HG03565 (cell line): Measurements from ENCODE around the gene MAGI2.

Experiments used
- ATAC-seq: cut with Tn5 transposase; IDR thresholded peaks from one replicate; pipeline ENCODE4 v1.9.1; 2021; ENCODE audit warnings: mild to moderate bottlenecking, moderate library complexity; ENCODE audit not compliant: unreplicated experiment

MAGI2 gene

DNA sequence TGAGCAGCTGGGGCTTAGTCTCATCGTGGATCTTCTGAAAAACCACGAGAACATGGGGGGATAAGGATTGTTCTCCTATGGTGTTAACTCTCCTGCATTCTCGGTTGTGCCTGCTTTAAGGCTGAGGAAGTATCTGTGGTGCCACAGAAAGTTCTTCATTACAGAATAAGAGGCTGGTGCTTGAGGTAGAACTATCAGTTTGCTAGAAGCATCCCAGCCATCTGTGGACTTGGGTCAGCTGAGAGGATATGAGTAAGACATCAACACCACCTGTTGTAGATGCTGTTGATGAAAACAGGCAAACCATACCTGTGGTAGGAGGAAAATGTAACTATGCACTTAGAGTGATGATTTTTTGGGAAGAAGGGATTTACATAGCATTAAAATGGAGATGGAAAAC lies 1238.3 kb downstream of the MAGI2 start:
- ATAC-seq = no peak

DNA sequence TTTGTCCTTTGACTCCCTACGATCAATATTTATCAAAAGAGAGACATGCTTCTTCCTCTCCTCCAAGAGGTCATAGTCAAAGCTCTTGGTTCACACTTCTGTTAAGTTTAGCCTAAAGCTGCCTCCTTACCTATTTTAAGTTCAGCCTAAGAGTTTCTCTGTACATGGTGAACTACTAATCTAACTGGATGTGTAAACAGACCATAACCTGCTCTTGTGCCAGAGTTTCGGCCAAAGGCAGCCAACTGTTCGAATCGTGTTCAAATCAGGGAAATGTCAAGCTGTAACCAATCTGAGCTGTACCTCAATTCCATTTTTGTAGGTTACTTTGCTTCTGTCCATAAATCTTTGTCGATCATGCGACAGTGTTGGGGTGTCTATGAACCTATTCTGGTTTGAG lies 1240.1 kb downstream of the MAGI2 start:
- ATAC-seq = no peak

DNA sequence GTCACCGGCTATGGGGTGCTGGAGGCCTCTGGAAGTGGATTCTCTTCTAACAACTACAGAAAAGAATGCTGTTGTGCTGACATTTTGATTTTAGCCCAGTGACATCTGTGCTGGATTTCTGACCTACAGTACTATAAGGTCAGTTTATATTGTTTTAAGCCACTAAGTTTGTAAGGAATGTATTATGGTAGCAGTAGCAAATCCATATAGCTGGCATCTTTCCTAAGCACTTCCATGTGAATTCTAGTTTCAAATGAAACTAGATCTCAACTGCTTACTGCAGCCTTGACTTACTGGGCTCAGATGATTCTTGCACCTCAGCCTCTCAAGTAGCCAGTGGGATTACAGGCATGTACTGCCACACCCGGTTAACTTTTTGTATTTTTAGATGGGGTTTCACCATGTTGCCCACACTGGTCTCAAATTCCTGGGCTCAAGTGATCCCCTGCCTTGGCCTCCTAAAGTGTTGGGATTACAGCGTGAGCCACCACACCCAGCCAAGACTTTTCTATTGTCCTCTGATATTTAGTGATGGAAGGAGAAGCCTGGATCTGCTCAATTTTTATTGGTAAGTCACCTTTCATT lies 1240.9 kb downstream of the MAGI2 start:
- ATAC-seq = no peak

GRCh38 chr7:78207269-78207668 lies 1246.2 kb downstream of the MAGI2 start:
- no peak for ATAC-seq

GRCh38 chr7:78206769-78207168 lies 1246.7 kb downstream of the MAGI2 start:
- ATAC-seq = no peak

- no peak for ATAC-seq
These were observed 1250.3 kb downstream of the MAGI2 start for GRCh38 chr7:78203042-78203720.

DNA sequence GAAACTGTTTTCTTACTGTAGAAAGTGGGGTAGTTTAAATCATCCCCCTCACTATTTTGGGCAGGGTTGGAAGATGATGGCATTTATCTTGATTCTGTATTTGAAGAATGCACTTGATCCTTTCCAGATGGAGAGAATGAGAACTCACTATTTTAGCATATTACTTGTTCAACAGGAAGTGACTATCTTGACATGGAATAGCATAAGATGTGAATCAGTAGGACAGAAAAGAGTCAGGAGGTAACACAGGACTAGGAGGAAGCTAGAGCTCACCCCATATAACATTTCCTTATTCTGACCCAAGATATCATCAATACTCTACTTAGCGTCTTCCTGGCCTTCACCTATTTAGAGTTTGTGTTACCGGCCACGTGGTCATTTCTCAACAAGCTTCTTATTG lies 1254.7 kb downstream of the MAGI2 start:
- no peak for ATAC-seq

GRCh38 chr7:78197447-78197846 lies 1256.0 kb downstream of the MAGI2 start:
- no peak for ATAC-seq

GRCh38 chr7:78195281-78195680 lies 1258.2 kb downstream of the MAGI2 start:
- no peak for ATAC-seq

GRCh38 chr7:78194611-78195010 lies 1258.9 kb downstream of the MAGI2 start:
- no peak for ATAC-seq

DNA sequence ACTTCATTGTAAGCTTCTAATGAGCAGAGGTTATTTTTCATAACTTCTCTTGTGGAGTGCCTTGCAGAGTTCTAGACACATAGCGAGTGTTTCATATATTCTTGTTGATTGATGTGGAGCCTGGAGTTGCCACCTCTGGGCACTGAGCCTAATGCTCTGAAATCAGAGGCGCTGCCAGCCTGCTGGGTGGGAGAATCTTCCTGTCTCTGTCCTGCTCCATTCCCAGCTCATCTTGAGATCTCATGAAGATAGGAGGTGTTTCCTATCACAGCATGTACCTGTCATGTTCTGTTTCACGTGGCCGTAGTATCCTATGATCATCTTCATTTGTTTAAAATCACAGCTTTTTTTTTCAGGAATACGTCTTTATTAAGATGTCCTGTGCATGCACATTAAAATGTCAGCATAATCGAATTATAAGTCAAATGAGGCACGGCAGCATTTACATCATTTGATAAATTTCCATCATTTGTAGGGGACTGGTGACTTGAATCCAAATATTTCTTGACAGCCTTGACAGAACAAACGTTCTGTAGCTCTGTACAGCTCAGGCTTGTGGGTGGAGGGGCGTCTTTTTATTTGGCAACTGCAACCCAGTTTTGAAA lies 1261.9 kb downstream of the MAGI2 start:
- no peak for ATAC-seq

- ATAC-seq = no peak
These were observed 1263.7 kb downstream of the MAGI2 start for GRCh38 chr7:78189762-78190161.

- ATAC-seq = no peak
These were observed 1268.2 kb downstream of the MAGI2 start for GRCh38 chr7:78185149-78185745.

DNA sequence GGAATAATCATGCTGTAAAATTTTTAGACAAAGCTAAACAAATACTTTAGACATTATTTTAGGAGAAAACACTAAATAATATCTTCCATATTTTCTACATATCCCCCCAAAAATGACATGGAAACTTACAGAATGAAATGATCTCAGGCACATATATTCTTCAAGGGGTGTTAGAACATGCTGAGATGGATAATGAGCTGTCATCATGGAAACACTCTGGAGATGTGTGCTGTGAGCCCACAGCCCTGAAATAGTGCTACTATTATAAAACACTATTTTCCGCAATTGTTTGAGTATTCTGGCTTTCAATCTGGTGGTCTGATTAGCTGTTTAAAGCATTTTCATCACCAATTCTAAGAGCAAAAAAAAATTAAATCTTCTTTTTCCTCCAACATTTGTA lies 1269.2 kb downstream of the MAGI2 start:
- no peak for ATAC-seq

- ATAC-seq = no peak
These were observed 1273.5 kb downstream of the MAGI2 start for GRCh38 chr7:78179827-78180477.

DNA sequence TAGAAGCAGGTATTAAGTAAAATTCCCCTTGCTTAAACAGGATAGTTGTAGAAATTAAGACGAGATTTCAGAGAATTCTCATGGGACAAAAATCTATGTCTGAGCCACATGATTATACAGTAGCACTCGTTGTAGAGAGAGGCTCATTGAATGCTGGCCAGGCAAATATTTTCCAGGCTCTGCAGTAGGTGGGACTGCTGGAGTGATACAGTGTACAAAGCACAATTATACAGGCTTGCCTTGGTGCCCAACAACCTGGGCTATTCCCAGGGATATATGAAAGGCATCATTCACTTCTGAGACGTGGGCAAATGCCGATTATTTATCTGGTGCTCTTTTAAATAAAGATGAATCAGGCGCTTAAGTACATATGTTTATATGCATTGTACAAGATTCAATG lies 1274.3 kb downstream of the MAGI2 start:
- no peak for ATAC-seq

GRCh38 chr7:78178319-78178718 lies 1275.1 kb downstream of the MAGI2 start:
- ATAC-seq = no peak

GRCh38 chr7:78176171-78176570 lies 1277.3 kb downstream of the MAGI2 start:
- ATAC-seq = no peak

DNA sequence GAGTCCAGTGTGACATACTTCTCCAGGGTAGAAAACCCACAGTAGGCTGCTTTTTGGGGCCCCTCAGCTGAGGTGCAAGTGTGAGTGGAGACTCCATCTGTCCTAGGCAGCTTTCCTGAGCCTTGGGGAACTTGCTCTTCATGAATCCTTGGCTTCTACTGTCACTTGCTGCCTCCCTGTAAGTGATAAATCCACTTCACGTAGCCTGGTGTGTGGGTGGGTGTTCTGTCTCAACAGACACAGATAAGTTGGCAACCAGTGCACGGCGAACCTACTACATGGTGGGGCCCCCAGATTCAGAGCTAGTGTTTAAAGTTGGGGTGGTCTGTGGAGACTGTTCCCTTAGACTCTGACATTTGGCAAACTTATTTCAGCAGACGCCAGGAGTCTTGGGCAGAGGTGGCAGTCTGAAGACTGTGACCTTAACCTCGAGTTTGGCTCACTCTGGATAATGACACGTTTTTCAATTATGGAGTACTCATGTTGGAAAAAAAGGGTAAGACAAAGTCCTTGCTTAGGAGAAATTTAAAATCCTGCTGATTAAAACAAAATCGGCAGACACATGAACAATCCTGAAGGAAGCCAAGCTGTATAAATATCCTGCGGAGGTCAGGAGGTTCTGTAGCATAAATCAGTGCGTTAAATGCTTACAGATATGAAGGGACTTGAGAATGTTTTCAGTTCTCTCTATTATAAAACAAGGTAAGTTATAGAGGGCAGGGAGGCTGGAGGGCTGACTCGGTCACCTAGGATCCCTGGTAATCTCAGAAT lies 1278.0 kb downstream of the MAGI2 start:
- no peak for ATAC-seq

DNA sequence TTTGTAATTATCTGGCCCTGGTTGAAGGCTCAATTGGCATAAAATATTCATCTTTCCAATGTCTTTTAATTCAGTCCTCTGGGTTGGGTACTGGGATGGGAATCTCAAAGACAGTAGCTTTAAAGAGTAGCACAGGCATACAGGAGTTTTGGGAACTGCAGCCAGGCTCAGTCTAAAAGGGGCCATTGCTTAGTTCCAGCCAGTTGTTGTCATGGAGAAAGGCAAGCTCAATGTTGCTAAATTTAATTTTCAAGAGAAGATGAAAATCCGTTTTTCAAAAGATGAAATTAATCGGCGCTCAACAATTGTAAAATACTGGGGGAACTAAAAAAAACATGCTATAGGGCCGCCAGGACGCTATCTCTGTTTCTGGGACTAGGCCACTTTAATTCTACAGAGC lies 1279.8 kb downstream of the MAGI2 start:
- no peak for ATAC-seq
